H1 (cell line): ENCODE measurements around the gene MSMP. TPM values are rescaled to one million over a fixed set of nuclear protein-coding genes. Genes with fewer than 3 reads are reported as not detected.

Experiments used
- HDAC6 ChIP-seq: IDR thresholded peaks from one replicate; pipeline ENCODE4 v1.7.1; 2012; ENCODE audit warnings: low read depth, mild to moderate bottlenecking, inconsistent platforms, low read length, moderate library complexity
- MAFK ChIP-seq: IDR thresholded peaks from 2 replicates; pipeline ENCODE4 v1.6.1; 2012; ENCODE audit warnings: low read depth, mild to moderate bottlenecking, improper control_type of control experiment, low read length
- RBBP5 ChIP-seq: IDR thresholded peaks from 2 replicates; pipeline ENCODE4 v1.7.1; 2012; ENCODE audit warnings: low read depth, mild to moderate bottlenecking, inconsistent platforms, low read length, moderate library complexity, borderline replicate concordance
- RFX5 ChIP-seq: IDR thresholded peaks from 2 replicates; pipeline ENCODE4 v1.6.1; 2011; ENCODE audit warnings: low read depth, low read length, improper control_type of control experiment, borderline replicate concordance
- SP1 ChIP-seq: IDR thresholded peaks from 2 replicates; pipeline ENCODE4 v1.6.1; 2011; ENCODE audit warnings: low read depth, low read length
- TAF7 ChIP-seq: optimal IDR thresholded peaks from 2 replicates; pipeline ENCODE3; 2011; ENCODE audit warnings: low read depth, mild to moderate bottlenecking, inconsistent platforms, low read length, moderate library complexity, borderline replicate concordance
- TEAD4 ChIP-seq: IDR thresholded peaks from 2 replicates; pipeline ENCODE4 v1.6.1; 2012; ENCODE audit warnings: low read depth, low read length, inconsistent platforms, mixed read lengths
- polyA plus RNA-seq, 7 experiments: library from polyadenylated mRNA; depleted of rRNA in 3 of 7; stranded (reverse) in 5 of 7; unstranded in 2 of 7; fragments of >200 nt in 5 of 7; fragments of 200-250 nt in 2 of 7; gene quantifications; 1 replicate in 5 of 7; 2 replicates in 1 of 7; 4 replicates in 1 of 7; pipeline versions ENCODE4 v1.2.1 to v1.2.3, GENCODE V29; 2011 to 2013; ENCODE audit warnings: missing spikeins in 2 of 7, mixed read lengths in 2 of 7
- total RNA-seq: library from RNA; stranded (reverse); fragmentation: NEBNext Ultra II Directional; extraction: Animal tissue kit (Norgen Biotek cat#: 25700); gene quantifications from 2 replicates; pipeline ENCODE4 v1.2.1, GENCODE V29; 2021

Gene MSMP
- total and polyA plus RNA-seq, 2 of the 8 experiments (the other 6 are each of a cell fraction or from before 2014, with no cell fraction given): 0.53 TPM; not detected in 1

DNA sequence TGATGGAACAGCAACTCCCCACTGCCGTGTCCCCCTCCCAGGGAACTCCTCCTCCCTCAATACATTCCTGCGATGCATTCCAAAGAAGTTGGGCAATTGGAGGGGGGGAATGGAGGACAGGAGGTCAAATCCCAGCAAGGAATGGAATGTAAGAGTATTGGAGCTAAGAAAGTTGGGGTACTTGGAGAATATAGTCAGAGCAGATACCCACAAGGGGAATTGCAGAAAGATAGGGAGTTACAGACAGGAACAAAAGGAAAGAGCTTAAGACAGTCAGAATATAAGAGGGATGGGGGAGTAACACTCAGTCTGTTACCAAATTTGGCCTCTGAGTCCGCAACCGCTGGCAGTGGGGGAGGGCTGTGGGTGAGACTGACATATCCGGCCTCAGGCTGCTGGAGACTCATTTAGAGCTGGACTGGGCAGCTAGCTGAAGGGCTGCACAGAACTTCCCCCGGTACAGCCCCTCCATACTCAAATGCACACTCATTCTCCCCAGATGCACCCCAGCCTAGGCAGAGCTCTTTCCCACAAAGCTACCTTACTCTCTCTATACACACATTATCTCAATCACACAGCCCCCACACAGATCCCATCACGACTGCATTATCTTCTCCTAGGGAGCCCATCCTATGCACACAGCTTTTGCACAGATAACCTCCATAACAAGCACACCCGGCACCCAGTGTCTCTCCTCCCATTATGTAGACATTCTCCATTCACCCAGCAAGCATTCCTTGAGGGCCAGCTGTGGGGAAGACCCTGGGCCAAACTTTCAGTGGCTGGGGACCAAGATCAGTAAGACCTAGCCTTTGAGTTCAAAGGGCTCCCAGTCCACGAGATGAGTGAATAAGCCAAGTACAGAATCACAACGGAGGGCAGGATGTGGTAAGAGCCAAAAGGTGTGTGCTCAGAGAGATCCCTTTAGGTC, 25.8 kb downstream of the MSMP start (continued):
- no peak for TF ChIP-seq HDAC6
- TF ChIP-seq MAFK: no peak
- no peak for TF ChIP-seq TAF7
- peak; percentile 97 for TF ChIP-seq RBBP5
- no peak for TF ChIP-seq RFX5
- TF ChIP-seq SP1: peak; percentile 85; the same call in 1 of the 2 replicates
- TF ChIP-seq TEAD4: peak; percentile 98
- TF ChIP-seq, all 59 proteins: peak for 10
